A549 (cell line): ENCODE data around the gene TRMT1L. TPM values are rescaled to one million over a fixed set of nuclear protein-coding genes. Genes with fewer than 3 reads are reported as not detected.

Experiments
- polyA plus RNA-seq, 4 experiments: library from polyadenylated mRNA; depleted of rRNA in 3 of 4; stranded (reverse); fragments of >200 nt; fragmentation: RNase III in 1 of 4; extraction: RNeasy Plus Mini Kit Qiagen cat#74134 plus additional on column Dnase treatment in 1 of 4; gene quantifications; 2 replicates in 3 of 4; 3 replicates in 1 of 4; pipeline ENCODE4 v1.2.3, GENCODE V29; 2011 to 2017

TRMT1L gene
- polyA plus RNA-seq, 2 of the 4 experiments (the other 2 are of a cell fraction): 17.3 to 45.1 TPM

Other genes starting within 250 kb of the TRMT1L start
- 12.7 and 15.4 TPM in 2 replicates for gene NIBAN1, start 182.4 kb downstream of the TRMT1L start, polyA plus RNA-seq (2011; rRNA removed)
- 0.33 to 0.67 TPM (median 0.35 TPM) in 3 replicates for gene NIBAN1, start 182.4 kb downstream of the TRMT1L start, polyA plus RNA-seq (2017; fragmentation: RNase III; extraction: RNeasy Plus Mini Kit Qiagen cat#74134 plus additional on column Dnase treatment)
- gene RNF2, start 111.4 kb downstream of the TRMT1L start, polyA plus RNA-seq (2011; rRNA removed): 38.2 and 39.0 TPM in 2 replicates
- gene RNF2, start 111.4 kb downstream of the TRMT1L start, polyA plus RNA-seq (2017; fragmentation: RNase III; extraction: RNeasy Plus Mini Kit Qiagen cat#74134 plus additional on column Dnase treatment): 15.0 to 18.3 TPM (median 16.6 TPM) in 3 replicates
- gene SWT1, start 214 bp upstream of the TRMT1L start, polyA plus RNA-seq (2011; rRNA removed): 2.2 and 2.4 TPM in 2 replicates
- 1.1 to 1.5 TPM (median 1.3 TPM) in 3 replicates for gene SWT1, start 214 bp upstream of the TRMT1L start, polyA plus RNA-seq (2017; fragmentation: RNase III; extraction: RNeasy Plus Mini Kit Qiagen cat#74134 plus additional on column Dnase treatment)
- 62.9 and 71.4 TPM in 2 replicates for gene IVNS1ABP, start 160.3 kb upstream of the TRMT1L start, polyA plus RNA-seq (2011; rRNA removed)
- gene IVNS1ABP, start 160.3 kb upstream of the TRMT1L start, polyA plus RNA-seq (2017; fragmentation: RNase III; extraction: RNeasy Plus Mini Kit Qiagen cat#74134 plus additional on column Dnase treatment): 63.9 to 81.0 TPM (median 72.0 TPM) in 3 replicates